ENCODE results near the gene SCPEP1. TPM values are rescaled to one million over a fixed set of nuclear protein-coding genes. Genes with fewer than 3 reads are reported as not detected.

SCPEP1 gene
- total RNA-seq, 3 donors from 2014 or later (not counting 1 experiment from before 2014, with no cell fraction given), result 28.7 to 37.2 (median 35.3) TPM

- Histone ChIP-seq H3K4me3 (ENCODE audit: low read length) (no peak overlapping the region), H3K36me3 (ENCODE audit: control insufficient read depth, insufficient read depth, low read length) (no peaks in the 10 kb centered on the region), H3K27ac (ENCODE audit: low read length) (no peak overlapping the region), H3K4me1 (ENCODE audit: control insufficient read depth, insufficient read depth, low read length) (no peaks in the 10 kb centered on the region), H3K27me3 (ENCODE audit: control insufficient read depth, insufficient read depth, low read length) (peaks cover 3% of the 10 kb centered on the region), H3K9me3 (ENCODE audit: control insufficient read depth, insufficient read depth, low read length) (no peaks in the 10 kb centered on the region)
- intact Hi-C loops (cut with micrococcal nuclease), result no loop called here
- DNase-seq (no peak), ATAC-seq (no peak)
- Mint-ChIP-seq H3K27me3 (ENCODE audit: low read depth in 2 of 2) (peaks cover 18 to 48% of the 10 kb centered on the region in 2 donors), H3K36me3 (no peaks in the 10 kb centered on the region), H3K4me1 (no peaks in the 10 kb centered on the region), H3K9me3 (no peaks in the 10 kb centered on the region), H3K27ac (no peak overlapping the region), H3K4me3 (no peak overlapping the region)
- 93% methylated on average over 4 of the region's 4 CpGs for WGBS (ENCODE audit: insufficient coverage)
- no peak for TF ChIP-seq CTCF (IDR thresholded peaks at IDR 0.05)
Measured at GRCh38 chr17:57035971-57036481, 58.1 kb downstream of the SCPEP1 start.

- Mint-ChIP-seq H3K27me3 (ENCODE audit: low read depth in 2 of 2) (peaks cover 19 to 57% of the 10 kb centered on the region in 2 donors), H3K4me3 (no peak overlapping the region), H3K27ac (no peak overlapping the region), H3K36me3 (no peaks in the 10 kb centered on the region), H3K4me1 (no peaks in the 10 kb centered on the region), H3K9me3 (no peaks in the 10 kb centered on the region)
- no peaks in the 10 kb centered on the region for H3K9me3 ChIP-seq (ENCODE audit: control insufficient read depth, insufficient read depth, low read length)
- H3K4me3 ChIP-seq (ENCODE audit: low read length), result no peak overlapping the region
- no peak for TF ChIP-seq CTCF (IDR thresholded peaks at IDR 0.05)
- H3K27me3 ChIP-seq (ENCODE audit: control insufficient read depth, insufficient read depth, low read length), result peaks cover 3% of the 10 kb centered on the region
- no peaks in the 10 kb centered on the region for H3K4me1 ChIP-seq (ENCODE audit: control insufficient read depth, insufficient read depth, low read length)
- ATAC-seq, result no peak
- WGBS (ENCODE audit: insufficient coverage), result no CpG with 5 or more reads among the region's 1 CpG
- DNase-seq, result no peak
- H3K27ac ChIP-seq (ENCODE audit: low read length), result no peak overlapping the region
- no peaks in the 10 kb centered on the region for H3K36me3 ChIP-seq (ENCODE audit: control insufficient read depth, insufficient read depth, low read length)
- intact Hi-C loops (cut with micrococcal nuclease), result no loop called here
Measured at GRCh38 chr17:57037411-57037810, 59.5 kb downstream of the SCPEP1 start.

- Histone ChIP-seq H3K4me1 (ENCODE audit: control insufficient read depth, insufficient read depth, low read length) (no peaks in the 10 kb centered on the region), H3K27me3 (ENCODE audit: control insufficient read depth, insufficient read depth, low read length) (peaks cover 3% of the 10 kb centered on the region), H3K9me3 (ENCODE audit: control insufficient read depth, insufficient read depth, low read length) (no peaks in the 10 kb centered on the region), H3K27ac (ENCODE audit: low read length) (no peak overlapping the region), H3K36me3 (ENCODE audit: control insufficient read depth, insufficient read depth, low read length) (no peaks in the 10 kb centered on the region), H3K4me3 (ENCODE audit: low read length) (no peak overlapping the region)
- H3K4me1 Mint-ChIP-seq, result no peaks in the 10 kb centered on the region
- no peaks in the 10 kb centered on the region for H3K9me3 Mint-ChIP-seq
- intact Hi-C loops (cut with micrococcal nuclease), result no loop called here
- H3K27ac Mint-ChIP-seq, result no peak overlapping the region
- 79% methylated on average over 2 of the region's 3 CpGs for WGBS (ENCODE audit: insufficient coverage)
- no peak for TF ChIP-seq CTCF (IDR thresholded peaks at IDR 0.05)
- no peak overlapping the region for H3K4me3 Mint-ChIP-seq
- DNase-seq (no peak), ATAC-seq (no peak)
- H3K36me3 Mint-ChIP-seq, result no peaks in the 10 kb centered on the region
- H3K27me3 Mint-ChIP-seq (ENCODE audit: low read depth in 2 of 2), result peaks cover 27 to 67% of the 10 kb centered on the region in 2 donors
Measured at GRCh38 chr17:57038486-57038885, 60.6 kb downstream of the SCPEP1 start.

GRCh38 chr17:57040571-57040970 lies 62.6 kb downstream of the SCPEP1 start:
- H3K27me3 Mint-ChIP-seq (ENCODE audit: low read depth in 2 of 2), result peaks cover 33 to 77% of the 10 kb centered on the region in 2 donors
- H3K27me3 ChIP-seq (ENCODE audit: control insufficient read depth, insufficient read depth, low read length), result peaks cover 6% of the 10 kb centered on the region
- peaks cover 6% of the 10 kb centered on the region in 2 donors for H3K4me1 Mint-ChIP-seq
- intact Hi-C loops (cut with micrococcal nuclease), result no loop called here
- WGBS (ENCODE audit: insufficient coverage), result 92% methylated on average over 2 of the region's 2 CpGs
- peaks cover 3% of the 10 kb centered on the region for H3K4me1 ChIP-seq (ENCODE audit: control insufficient read depth, insufficient read depth, low read length)
- TF ChIP-seq CTCF (IDR thresholded peaks at IDR 0.05), result no peak
- H3K27ac Mint-ChIP-seq, result no peak overlapping the region
- H3K4me3 ChIP-seq (ENCODE audit: low read length), result no peak overlapping the region
- H3K9me3 Mint-ChIP-seq, result no peaks in the 10 kb centered on the region
- no peaks in the 10 kb centered on the region for H3K36me3 Mint-ChIP-seq
- no peak for DNase-seq
- H3K36me3 ChIP-seq (ENCODE audit: control insufficient read depth, insufficient read depth, low read length), result no peaks in the 10 kb centered on the region
- no peak overlapping the region for H3K27ac ChIP-seq (ENCODE audit: low read length)
- H3K9me3 ChIP-seq (ENCODE audit: control insufficient read depth, insufficient read depth, low read length), result no peaks in the 10 kb centered on the region
- no peak for ATAC-seq
- no peak overlapping the region for H3K4me3 Mint-ChIP-seq
